Activated CD4-positive, alpha-beta T cell treated with anti-CD3 and anti-CD28 coated beads for 1 hour (primary cell): ENCODE data around the gene CNRIP1.
"Not testable (repeated sequence)": the region's sequence is repeated elsewhere in the genome, so short reads cannot be mapped to it uniquely, and the experiment has no call there.

Source experiments
- DNase-seq: peaks from one replicate; pipeline ENCODE4 v3.0.0-alpha.2; 2020

The CNRIP1 gene

DNA sequence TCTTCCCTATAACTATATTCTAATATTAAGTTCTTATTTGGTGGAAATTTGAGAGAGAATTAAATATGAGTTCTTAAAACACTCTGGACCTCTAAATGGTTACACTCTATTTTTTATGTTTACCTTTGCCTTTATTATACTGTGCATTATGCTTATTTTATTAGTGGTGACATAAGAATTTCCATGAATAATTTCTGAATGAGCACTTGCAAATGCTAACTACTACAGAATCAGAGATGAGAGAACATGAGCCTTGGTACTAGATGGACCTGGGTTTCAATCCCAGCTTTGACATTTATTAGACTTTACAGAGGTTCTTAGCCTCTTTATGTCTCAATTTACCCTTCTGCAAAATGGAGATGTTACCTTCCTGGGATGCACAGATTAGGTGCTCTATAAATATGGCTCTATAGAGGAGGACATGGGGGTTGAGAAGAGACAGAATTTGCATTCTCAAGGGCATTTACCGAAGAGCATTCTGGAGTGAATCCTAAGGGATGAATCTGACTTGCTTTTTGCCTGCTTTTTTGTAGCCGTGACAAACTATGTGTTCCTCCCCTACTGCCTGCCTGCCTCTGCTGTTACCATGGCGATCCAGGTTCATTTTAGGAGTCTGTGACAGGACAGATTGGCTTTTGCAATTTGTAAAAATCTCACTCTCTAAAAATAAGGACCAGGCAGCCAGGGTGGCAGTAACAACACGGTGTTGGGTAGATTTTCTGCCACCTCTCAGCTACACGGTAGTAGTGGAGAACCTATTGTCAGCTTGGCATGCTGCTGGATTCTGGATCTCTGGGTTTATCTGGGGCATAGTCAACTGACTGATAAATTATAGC, 20.7 kb upstream of the CNRIP1 start:
- DNase-seq = no peak

- DNase-seq = no peak
These were observed 16.4 kb upstream of the CNRIP1 start for GRCh38 chr2:68336192-68336591.

DNA sequence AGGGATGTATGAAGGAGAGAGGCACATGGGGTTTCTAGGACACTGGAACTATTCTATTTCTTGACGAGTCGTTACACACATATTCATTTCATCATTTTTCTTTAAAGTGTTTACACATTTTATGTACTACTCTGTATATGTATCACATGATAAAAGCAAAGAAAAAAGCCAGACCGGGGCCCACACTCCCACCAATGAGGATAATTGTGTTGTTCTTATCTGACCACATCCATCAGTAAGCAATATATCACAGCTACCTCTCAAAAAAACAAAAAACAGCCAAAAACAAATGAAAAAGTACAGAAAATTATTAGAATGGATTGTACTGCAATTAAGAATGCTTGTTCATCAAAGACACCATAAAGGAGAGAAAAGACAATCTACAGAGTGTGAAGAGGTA, 14.2 kb upstream of the CNRIP1 start:
- DNase-seq = no peak

GRCh38 chr2:68333009-68333408, 13.3 kb upstream of the CNRIP1 start:
- DNase-seq = no peak

GRCh38 chr2:68330691-68331090, 10.9 kb upstream of the CNRIP1 start:
- DNase-seq = no peak

DNA sequence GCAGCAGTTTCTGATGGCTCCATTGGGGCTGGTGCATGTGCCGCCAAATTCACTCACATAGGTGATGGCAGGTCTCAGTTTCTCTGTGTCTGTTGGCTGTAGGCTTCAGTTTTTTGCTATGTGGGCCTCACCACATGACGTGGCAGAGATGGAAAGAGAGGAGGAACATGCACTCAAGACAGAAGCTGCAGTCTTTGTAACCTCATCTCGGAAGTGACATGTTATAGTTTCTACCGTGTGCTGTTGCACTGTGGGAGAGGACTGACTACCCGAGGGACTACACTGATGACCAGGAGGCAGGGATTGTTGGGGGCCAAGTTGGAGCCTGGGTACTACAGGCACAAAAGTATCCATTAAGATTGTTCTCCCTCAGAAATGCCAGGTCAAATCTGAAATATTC, 9.2 kb upstream of the CNRIP1 start:
- no peak for DNase-seq

- DNase-seq = no peak
These were observed 5.3 kb upstream of the CNRIP1 start for GRCh38 chr2:68325056-68325455.

DNA sequence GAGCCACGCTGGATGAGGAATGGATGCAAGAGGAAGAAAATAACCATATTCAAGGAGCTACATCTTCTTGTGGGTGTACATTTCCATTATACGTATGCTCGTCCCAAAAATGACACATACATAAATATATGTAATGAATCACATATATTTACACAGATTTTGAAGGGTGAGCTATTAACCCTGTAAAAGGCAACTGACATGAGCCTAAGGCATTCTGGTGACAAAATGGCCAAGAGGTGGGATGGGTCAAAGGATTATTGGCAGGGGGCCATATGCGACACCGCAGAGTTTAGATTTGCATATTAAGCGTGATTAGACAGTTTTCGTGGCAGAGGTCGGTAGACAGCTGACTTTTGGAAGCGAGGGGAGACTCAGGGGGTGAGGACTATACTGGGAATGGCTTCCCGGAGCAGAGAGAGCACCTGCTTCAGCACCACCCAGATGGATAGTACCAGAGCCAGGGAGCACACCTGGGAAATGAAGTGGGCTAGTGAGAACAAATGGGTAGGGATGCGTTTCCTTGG, 431 bp upstream of the CNRIP1 start:
- no peak for DNase-seq

DNA sequence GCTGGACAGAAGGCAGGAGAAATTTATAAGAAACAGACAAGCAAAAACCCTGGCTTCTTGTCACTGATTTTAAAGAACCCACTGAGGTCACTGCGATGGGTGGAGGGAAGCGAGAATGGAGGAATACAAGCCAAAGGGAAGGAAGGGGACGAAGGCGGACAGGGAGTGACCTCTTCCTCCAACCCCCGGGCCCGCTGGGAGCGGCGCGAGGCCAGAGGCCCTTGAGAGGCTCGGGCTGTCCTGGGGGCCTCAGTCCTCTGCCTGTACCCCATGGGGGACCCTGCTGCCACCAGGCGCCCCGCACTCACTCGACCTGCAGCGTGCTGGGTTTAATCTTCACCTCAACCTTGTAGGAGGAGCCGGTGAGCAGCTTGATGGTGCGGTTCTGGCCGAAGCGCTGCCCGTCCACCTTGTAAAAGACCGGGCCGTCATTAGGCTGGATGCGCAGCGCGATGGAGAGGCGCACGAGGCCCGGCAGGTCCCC, 793 bp downstream of the CNRIP1 start:
- no peak for DNase-seq

- DNase-seq = no peak
These were observed 1.5 kb downstream of the CNRIP1 start for GRCh38 chr2:68317971-68318913.

DNA sequence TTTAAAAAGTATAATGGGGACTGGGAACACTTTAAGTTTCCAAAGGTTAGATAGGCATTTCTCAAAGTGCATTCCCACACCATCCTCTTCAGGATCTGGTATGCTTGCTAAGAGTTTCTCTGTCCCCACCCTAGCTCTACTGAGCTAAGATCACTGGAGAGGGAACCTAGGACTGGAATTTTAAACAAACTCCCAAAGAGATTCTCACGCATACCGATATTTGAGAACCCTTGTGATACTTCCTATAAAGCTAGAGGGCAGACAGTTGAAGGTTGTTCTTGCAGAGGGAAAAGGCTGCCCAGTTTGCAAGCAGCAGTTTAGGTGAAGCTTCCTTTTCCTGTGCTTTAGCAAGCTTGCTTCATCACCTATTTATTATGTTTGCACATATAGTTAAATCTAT, 3.6 kb downstream of the CNRIP1 start:
- no peak for DNase-seq

DNA sequence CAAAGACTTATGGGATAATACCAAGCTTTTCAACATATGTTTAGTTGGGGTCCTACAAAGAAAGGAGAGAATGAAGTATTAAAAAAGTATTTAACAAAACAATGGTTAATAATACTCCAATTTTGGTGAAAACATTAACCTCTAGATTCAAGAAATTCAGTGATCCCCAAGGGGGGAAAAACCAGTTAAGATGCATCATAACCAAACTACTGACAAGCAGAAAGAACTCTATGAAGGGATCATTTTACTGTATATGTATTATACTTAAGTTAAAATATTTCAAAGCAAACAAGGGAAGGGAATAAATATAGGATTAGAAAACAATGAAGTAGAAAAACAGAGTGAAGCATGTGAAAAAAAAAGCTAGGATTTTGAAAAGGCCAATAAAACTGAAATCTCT, 8.7 kb downstream of the CNRIP1 start:
- no peak for DNase-seq

DNA sequence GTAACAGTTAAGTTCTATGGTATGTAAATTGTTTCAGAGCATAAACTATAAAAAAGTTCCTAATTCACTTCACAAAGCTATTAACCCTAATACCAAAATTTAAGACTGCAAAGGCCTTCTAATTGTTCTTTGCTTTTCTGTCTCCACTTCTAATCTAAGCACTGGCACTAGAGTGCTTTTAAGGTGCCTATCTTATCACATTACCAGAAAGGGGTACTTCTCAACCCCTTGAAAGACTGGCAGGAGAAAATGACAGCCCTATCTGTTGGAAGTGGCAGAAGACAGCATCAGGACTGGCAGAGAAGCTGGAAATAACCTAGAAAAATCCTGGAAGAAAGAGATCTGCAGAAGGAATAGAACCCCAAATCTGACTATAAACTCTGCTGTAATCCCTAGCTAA, 10.3 kb downstream of the CNRIP1 start:
- DNase-seq = no peak

DNA sequence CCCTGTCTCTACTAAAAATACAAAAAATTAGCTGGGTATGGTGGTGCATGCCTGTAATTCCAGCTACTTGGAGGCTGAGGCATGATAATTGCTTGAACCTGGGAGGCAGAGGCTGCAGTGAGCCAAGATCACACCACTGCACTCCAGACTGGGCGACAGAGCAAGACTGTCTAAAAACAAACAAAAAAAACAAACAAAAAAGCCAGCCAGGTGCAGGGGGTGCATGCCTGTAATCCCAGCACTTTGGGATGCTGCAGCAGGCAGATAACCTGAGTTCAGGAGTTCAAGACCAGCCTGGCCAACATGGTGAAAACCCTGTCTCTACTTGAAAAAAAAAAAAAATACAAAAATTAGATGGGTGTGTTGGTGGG, 15.9 kb downstream of the CNRIP1 start:
- not testable (repeated sequence) for DNase-seq

DNA sequence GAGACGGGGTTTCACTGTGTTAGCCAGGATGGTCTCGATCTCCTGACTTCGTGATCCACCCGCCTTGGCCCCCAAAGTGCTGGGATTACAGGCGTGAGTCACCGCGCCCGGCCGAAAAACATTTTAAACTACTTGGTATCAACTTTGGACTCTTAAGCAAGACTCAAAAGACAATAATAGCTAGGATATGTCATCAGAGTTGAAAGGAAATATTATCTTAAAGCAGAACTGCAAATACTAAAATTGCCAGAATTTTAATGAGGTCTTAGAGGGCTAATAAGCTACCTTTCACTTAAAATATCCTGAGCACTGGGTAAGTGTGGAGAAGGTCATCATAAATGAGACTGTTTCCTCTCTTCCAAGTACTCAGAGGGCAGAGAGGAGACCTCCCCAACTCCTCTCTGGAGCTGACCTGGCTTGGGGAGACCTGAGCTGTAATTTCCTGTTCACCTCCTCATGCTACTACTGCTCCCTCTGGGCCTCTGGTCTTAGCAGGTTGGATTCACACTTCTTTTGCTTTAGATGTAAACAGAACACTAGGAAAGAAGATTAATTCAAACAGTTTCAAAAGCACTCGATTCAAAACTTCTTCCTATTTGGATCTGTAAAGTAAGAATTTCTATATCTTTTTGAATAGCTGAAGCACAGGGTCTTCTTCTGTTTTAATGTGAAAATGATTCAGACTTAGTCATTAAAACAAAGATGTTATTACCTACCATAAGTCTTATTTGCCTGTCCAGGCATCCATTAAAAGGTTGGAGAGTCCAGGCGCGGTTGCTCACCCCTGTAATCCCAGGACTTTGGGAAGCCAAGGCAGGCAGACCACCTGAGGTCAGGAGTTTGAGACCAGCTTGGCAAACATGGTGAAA, 16.5 kb downstream of the CNRIP1 start:
- no peak for DNase-seq

- DNase-seq = no peak
These were observed 17.4 kb downstream of the CNRIP1 start for GRCh38 chr2:68302281-68302875.

DNA sequence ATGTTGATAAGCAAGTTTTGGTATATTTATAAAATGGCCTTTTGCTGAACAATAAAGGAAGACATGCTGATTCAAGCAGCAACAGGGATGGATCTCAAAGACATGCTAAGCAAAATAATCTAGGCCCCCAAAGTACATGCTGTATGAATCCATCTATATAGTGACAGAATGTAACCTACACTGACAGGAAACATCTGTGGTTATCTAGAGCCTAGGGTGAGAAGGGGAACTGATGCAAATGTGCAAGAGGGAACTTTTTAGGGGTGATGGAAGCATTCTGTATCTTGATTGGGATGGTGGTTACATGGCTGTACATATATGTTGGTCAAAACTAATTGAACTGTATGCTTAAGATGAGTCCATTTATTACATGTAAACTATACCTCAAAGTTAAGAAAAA, 24.2 kb downstream of the CNRIP1 start:
- DNase-seq = no peak

DNA sequence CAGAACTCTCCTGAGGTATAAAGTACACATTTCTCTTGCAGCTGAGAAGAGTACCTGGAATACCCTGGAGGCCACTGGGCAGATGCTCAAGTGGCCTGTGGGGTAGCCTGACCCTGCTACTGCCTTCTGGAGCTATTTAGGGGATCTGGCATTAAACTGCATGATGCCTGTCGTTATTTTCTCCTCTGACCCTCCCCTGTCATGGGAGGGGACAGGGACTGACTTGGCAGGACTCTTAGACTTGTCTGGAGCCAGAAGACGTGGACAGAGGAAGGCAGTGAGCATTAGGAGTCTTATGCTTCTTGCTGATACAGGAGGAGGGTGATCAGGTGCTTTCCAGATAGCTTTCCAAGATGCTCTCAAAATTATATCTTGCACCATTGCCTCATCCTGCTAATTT, 24.8 kb downstream of the CNRIP1 start:
- no peak for DNase-seq

GRCh38 chr2:68294187-68294586, 25.6 kb downstream of the CNRIP1 start:
- no peak for DNase-seq

DNA sequence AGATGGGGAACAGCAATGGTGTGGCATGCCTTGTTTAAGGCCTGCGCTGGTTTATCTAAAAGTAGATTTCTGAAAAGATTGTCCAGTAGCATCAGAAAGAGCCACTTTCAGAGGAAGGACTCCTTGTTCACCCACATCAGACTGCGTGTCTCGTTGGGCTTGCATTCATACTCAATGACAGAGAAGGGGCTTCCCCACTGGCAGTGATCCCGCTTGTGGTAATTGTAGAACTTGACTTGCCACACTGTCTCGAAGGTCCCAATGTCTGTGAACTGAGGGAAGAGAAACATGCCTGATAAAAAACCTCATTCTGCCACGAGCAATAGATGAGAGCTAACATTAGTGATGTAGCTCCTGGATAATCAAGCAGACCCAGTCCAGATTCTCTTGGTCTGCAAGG, 26.0 kb downstream of the CNRIP1 start:
- no peak for DNase-seq

- no peak for DNase-seq
These were observed 26.7 kb downstream of the CNRIP1 start for GRCh38 chr2:68293024-68293423.

- no peak for DNase-seq
These were observed 27.5 kb downstream of the CNRIP1 start for GRCh38 chr2:68292108-68292710.
